ENCODE results near the gene MYOG. TPM values are rescaled to one million over a fixed set of nuclear protein-coding genes. Genes with fewer than 3 reads are reported as not detected.

Gene MYOG
- total and polyA plus RNA-seq, 10 of the 15 experiments (the other 5 are each of a cell fraction or from before 2014, with no cell fraction given), result not detected

- no peak for TF ChIP-seq SKIL (IDR thresholded peaks at IDR 0.05; ENCODE audit: low read depth, poor library complexity, severe bottlenecking)
- no peak for TF ChIP-seq ZNF274 (IDR thresholded peaks at IDR 0.05; ENCODE audit: insufficient read depth, insufficient read length)
- TF ChIP-seq RAD51 (IDR thresholded peaks at IDR 0.05), result no peak
These were observed 37.7 kb downstream of the MYOG start (continued) for GRCh38 chr1:203048086-203048485.

GRCh38 chr1:203046984-203047630, 38.7 kb downstream of the MYOG start:
- 35% methylated on average over 15 of the region's 15 CpGs for WGBS (ENCODE audit: insufficient coverage, insufficient replicate concordance, low lambda C conversion rate, missing lambda C conversion rate)
- no peak for FAIRE-seq
- no peaks in the 10 kb centered on the region for H3K4me1 ChIP-seq (ENCODE audit: control insufficient read depth, insufficient read depth, low read length)
- TF ChIP-seq NRF1 (conservative IDR thresholded peaks at IDR 0.05; ENCODE audit: low read depth, low read length) (no peak), WRNIP1 (IDR thresholded peaks at IDR 0.05; ENCODE audit: borderline replicate concordance, low read depth, low read length) (no peak), SIN3A (IDR thresholded peaks at IDR 0.05; ENCODE audit: low read depth, low read length) (no peak), BCL3 (IDR thresholded peaks at IDR 0.05; ENCODE audit: borderline replicate concordance, insufficient read depth, low read depth, low read length, poor library complexity, severe bottlenecking) (no peak), POU2F2 (IDR thresholded peaks at IDR 0.05; ENCODE audit: borderline replicate concordance, low read depth, low read length) (no peak), CTCF (IDR thresholded peaks at IDR 0.05 in 2 of 3, conservative IDR thresholded peaks at IDR 0.05 in 1 of 3; ENCODE audit: control insufficient read depth in 2 of 3, extremely low read depth in 1 of 3, insufficient read depth in 1 of 3, low read depth in 3 of 3, low read length in 3 of 3) (no peak), FOXM1 (IDR thresholded peaks at IDR 0.05; ENCODE audit: low read depth, low read length) (no peak)
- H4K20me1 ChIP-seq (ENCODE audit: control insufficient read depth, insufficient read depth), result no peaks in the 10 kb centered on the region
- ATAC-seq, result no peak
- H3K4me2 ChIP-seq (ENCODE audit: control insufficient read depth, insufficient read depth), result no peak overlapping the region
- H3K27ac ChIP-seq (ENCODE audit: control insufficient read depth, insufficient read depth), result no peak overlapping the region
- ChIA-PET SMC1A (ENCODE audit: uncharacterized antibody, unreplicated experiment) (no interaction called here), CTCF (interaction anchor here (0.9 to 1.0 kb wide), 2 partner anchors 17 to 221 kb away, joined by 3 read pairs; no protein-coding TSS in a partner anchor), POLR2A (no interaction called here), RAD21 (ENCODE audit: unreplicated experiment) (no interaction called here)
- no peaks in the 10 kb centered on the region; a peak in 1 of 4 replicates for H3K36me3 ChIP-seq (ENCODE audit: control insufficient read depth in 2 of 2, insufficient read depth in 2 of 2, low read length in 1 of 2)
- BruUV-seq (replicated peaks), result no TSS peak
- intact Hi-C loops (cut with micrococcal nuclease; ENCODE audit: unreplicated experiment), result no loop called here
- H3K9me3 ChIP-seq (replicated peaks; ENCODE audit: control insufficient read depth, insufficient read depth, low read length), result no peaks in the 10 kb centered on the region
- H3K9ac ChIP-seq (ENCODE audit: control insufficient read depth, insufficient read depth, low read length), result no peak overlapping the region
- DNase-seq (ENCODE audit: low read depth, low spot score), result no peak
- peaks cover 0 to 1% of the 10 kb centered on the region in 2 experiments; a peak in 1 of 4 replicates for H3K27me3 ChIP-seq (replicated peaks in 1 of 2; ENCODE audit: control insufficient read depth in 2 of 2, insufficient read depth in 2 of 2, low read length in 1 of 2)
- H3K4me3 ChIP-seq, result no peak overlapping the region
- no peak overlapping the region for H2AFZ ChIP-seq (ENCODE audit: control insufficient read depth, low read depth, low read length)
- in situ Hi-C loops (cut with MboI), result no loop called here
- H3K79me2 ChIP-seq (ENCODE audit: control insufficient read depth, insufficient read depth, low read length), result no peaks in the 10 kb centered on the region
